ENCODE results near the gene SLC9A8.

The SLC9A8 gene

GRCh38 chr20:49818816-49819215 lies 6.2 kb downstream of the SLC9A8 start:
- DNase-seq, result no peak

GRCh38 chr20:49819702-49820101 lies 7.1 kb downstream of the SLC9A8 start:
- no peak for DNase-seq

- DNase-seq, result no peak
Observed at GRCh38 chr20:49821381-49821780, 8.8 kb downstream of the SLC9A8 start.

- DNase-seq, result no peak
Observed at GRCh38 chr20:49821870-49822331, 9.3 kb downstream of the SLC9A8 start.

- no peak for DNase-seq
Observed at GRCh38 chr20:49823152-49823847, 10.7 kb downstream of the SLC9A8 start.

GRCh38 chr20:49824206-49824605 lies 11.6 kb downstream of the SLC9A8 start:
- no peak for DNase-seq

- DNase-seq, result peak; percentile 71
Observed at GRCh38 chr20:49825521-49826033, 12.9 kb downstream of the SLC9A8 start.

GRCh38 chr20:49831022-49831769 lies 18.6 kb downstream of the SLC9A8 start:
- no peak for DNase-seq

GRCh38 chr20:49831770-49832631 lies 19.4 kb downstream of the SLC9A8 start:
- no peak for DNase-seq

- no peak for DNase-seq
Observed at GRCh38 chr20:49832632-49833327, 20.2 kb downstream of the SLC9A8 start.

GRCh38 chr20:49833483-49833882 lies 20.9 kb downstream of the SLC9A8 start:
- DNase-seq, result no peak

GRCh38 chr20:49835031-49835430 lies 22.4 kb downstream of the SLC9A8 start:
- DNase-seq, result no peak

GRCh38 chr20:49838546-49838945 lies 25.9 kb downstream of the SLC9A8 start:
- DNase-seq, result no peak

- DNase-seq, result no peak
Observed at GRCh38 chr20:49843139-49843538, 30.5 kb downstream of the SLC9A8 start.

- no peak for DNase-seq
Observed at GRCh38 chr20:49843770-49844380, 31.2 kb downstream of the SLC9A8 start.

GRCh38 chr20:49845060-49845459 lies 32.4 kb downstream of the SLC9A8 start:
- no peak for DNase-seq

- peak; percentile 38 for DNase-seq
Observed at GRCh38 chr20:49846206-49846807, 33.7 kb downstream of the SLC9A8 start.

- DNase-seq, result no peak
Observed at GRCh38 chr20:49850463-49851230, 38.0 kb downstream of the SLC9A8 start.

GRCh38 chr20:49851231-49851705 lies 38.6 kb downstream of the SLC9A8 start:
- no peak for DNase-seq

GRCh38 chr20:49851991-49852390 lies 39.4 kb downstream of the SLC9A8 start:
- no peak for DNase-seq

Measured in SHP77 treated with DMSO at 0.1 percent for 48 hours (cell line).